HG03175 (cell line): Measurements from ENCODE around the gene RGS7.
"Not testable (repeated sequence)": the region's sequence is repeated elsewhere in the genome, so short reads cannot be mapped to it uniquely, and the experiment has no call there.

ENCODE experiments used
- ATAC-seq: cut with Tn5 transposase; IDR thresholded peaks from one replicate; pipeline ENCODE4 v1.9.1; 2021; ENCODE audit warnings: mild to moderate bottlenecking, moderate library complexity; ENCODE audit not compliant: unreplicated experiment

Gene RGS7

GRCh38 chr1:240998441-240999015 is 358.5 kb downstream of the RGS7 start:
- ATAC-seq, result no peak

DNA sequence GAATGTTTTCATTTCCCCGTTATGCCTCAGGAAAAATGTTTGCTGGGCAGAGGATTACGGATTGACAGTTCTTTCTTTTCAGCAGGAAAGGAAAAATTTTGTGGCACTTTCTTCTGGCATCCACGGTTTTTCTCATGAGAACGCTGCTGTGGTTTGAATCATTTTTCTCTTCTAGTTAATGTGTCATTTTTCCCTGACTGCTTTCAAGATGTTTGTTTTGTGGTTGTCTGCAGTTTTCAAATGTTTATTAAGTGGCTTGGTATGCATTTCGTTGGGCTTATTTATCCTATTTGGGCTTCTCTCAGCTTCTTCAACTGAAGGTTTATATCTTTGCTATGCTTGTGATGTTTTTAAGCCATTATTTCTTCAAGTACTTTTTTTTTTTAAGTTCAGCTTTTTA is 359.0 kb downstream of the RGS7 start:
- no peak for ATAC-seq

DNA sequence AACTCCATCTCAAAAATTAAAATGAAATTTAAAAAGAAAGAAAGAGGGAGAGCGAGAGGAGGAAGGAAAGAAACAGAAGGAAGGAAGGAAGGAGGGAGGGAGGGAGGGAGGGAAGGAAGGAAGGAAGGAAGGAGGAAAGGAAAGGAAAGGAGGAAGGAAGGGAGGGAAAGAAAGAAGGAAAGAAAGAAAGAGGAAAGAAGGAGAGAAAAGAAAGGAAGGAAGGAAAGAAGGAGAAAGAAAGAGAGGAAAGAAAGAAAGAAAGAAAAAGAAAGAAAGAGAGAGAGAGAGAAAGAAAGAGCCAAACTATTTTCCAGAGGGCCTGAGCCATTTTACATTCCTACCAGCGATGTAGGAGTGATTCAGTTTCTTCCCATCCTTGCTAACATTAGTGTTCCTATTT is 364.0 kb downstream of the RGS7 start:
- ATAC-seq, result no peak

- no peak for ATAC-seq
These were observed 365.8 kb downstream of the RGS7 start for GRCh38 chr1:240991230-240991629.

GRCh38 chr1:240987928-240988327 is 369.1 kb downstream of the RGS7 start:
- ATAC-seq, result no peak

GRCh38 chr1:240985081-240985480 is 371.9 kb downstream of the RGS7 start:
- no peak for ATAC-seq

DNA sequence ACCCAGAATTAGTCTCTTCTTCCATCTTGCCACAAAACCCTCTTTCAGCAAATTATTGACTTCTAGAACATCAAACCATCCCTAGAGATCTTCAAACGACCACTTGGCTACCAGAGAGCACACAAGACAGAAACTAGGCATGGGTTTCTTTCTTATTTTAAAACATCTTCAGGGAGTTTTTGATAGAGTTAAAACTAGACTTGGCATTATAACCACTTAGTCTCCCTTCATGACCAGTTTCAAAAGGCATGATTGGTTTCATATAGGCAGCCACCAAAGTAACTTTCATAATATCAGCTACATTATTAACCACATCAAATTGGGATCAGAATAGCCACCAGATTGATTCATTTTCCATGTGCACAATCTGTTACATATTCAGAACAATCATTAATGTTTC is 376.7 kb downstream of the RGS7 start:
- ATAC-seq, result no peak

GRCh38 chr1:240976685-240977084 is 380.3 kb downstream of the RGS7 start:
- ATAC-seq, result no peak

- ATAC-seq, result no peak
These were observed 383.1 kb downstream of the RGS7 start for GRCh38 chr1:240973875-240974274.

GRCh38 chr1:240972059-240972458 is 384.9 kb downstream of the RGS7 start:
- ATAC-seq, result not testable (repeated sequence)

DNA sequence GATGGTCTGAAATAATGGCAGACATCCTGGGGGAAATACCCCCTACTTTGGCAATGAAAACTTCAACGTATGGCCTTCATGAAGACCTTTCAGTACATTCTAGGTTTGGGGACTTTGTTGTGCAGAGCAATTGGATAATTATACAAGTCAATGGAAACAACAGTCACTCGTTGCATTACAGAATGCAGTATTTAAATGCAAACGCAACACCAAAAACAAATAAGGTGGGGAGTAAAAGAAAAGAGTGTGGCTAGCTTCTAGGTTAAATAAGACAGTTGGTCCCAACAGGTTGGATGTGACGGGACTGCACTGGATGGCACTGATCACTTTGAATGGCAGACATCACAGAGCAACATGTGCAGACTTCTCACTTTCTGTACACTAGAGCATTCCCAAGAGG is 386.8 kb downstream of the RGS7 start:
- no peak for ATAC-seq

- ATAC-seq, result no peak
These were observed 388.1 kb downstream of the RGS7 start for GRCh38 chr1:240968864-240969263.

- ATAC-seq, result no peak
These were observed 389.8 kb downstream of the RGS7 start for GRCh38 chr1:240967070-240967724.

DNA sequence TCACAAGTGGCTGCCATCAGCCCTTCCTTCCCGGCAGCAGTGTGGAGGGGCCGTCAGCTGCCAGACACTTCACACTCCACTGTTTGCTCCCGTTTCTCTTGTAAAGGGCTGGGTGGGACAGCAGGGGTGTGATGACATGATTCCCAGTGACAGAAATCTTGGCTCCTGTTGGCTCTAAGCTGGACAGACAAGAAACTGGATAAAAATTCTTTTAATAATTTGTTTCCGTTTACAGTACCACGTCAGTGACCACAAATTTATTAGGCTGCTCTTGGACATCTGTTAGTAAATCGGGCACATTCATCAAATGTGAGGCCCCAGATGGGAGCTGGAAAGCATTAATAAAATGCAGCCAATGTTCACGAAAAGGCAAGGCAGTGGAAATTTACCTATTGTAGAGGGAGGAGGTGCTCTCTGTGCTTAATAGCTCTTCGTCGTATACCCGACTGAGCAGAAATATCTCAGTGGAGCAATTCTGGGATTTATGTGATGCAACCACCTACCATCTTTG is 391.4 kb downstream of the RGS7 start:
- no peak for ATAC-seq

DNA sequence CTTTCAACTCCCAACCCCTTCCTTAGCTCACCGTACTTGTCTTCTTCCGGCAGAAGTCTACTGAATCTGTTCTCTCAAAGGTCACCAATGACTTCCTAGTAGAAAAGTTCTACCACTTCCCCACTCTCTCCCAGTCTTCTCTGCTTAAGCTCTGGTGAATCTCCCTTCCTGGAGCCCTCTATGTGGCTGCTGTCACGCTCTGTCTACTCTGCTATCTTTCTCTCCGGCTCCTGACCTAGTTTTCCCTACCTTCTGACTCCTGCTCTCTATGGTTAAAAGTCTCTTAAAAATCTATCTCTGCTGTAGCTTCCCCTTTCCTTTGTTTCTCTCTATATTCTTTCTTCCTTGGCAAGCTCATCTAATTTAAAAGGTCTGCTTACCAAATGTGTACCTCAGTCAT is 394.9 kb downstream of the RGS7 start:
- no peak for ATAC-seq

GRCh38 chr1:240956424-240956823 is 400.6 kb downstream of the RGS7 start:
- ATAC-seq, result no peak

DNA sequence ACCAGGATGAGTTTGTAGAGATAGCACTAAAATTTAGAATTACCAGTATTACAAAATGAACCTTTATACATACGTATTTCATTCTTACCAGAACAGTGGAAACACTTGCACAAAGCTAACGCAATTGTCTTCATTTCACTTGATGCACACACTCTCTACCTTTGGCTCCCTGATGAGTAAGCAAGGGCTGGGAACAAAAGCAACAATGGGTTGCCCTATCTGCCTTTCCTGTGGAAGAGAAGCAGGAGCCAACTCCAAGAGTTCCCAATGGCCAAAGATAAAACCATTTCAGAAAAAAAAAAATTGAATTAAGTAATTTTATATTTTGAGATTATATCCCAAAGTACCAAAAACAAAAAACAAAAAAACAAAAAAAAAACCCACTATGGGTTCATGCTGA is 401.0 kb downstream of the RGS7 start:
- no peak for ATAC-seq

DNA sequence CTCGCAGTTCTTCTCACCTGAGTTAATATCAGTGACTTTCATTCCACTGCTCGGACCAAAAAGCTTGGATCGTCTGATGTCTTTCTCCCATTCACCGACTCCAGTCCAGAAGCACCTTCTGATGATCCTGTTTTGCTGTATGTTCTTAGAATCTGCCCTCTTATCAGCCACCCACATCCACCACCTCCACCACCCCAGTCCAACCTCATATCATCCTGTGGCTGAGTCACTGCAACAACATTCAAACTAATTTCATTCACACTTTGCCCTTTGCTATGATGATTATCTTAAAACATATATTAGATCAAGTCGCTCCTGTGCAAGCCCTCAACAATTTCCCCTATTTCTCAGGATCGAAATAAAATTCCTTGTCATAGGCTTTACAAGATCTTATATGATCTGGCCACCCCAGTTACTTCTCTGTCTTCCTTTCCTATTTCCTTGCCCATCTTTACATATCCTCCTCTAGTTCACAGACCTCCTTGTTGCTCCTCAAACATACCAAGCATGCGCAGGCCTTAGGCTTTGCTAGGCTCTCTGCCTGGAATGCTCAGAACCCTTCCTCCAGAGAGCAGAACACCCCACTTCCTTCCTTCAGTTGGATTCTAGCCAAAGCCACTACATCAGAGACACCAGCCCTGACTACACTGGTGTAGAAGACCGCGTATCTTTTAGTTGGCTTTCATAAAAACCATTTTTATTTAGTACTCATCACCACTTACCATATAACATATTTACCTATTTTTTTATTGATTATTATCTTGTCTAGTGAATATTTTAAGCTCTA is 409.4 kb downstream of the RGS7 start:
- no peak for ATAC-seq

DNA sequence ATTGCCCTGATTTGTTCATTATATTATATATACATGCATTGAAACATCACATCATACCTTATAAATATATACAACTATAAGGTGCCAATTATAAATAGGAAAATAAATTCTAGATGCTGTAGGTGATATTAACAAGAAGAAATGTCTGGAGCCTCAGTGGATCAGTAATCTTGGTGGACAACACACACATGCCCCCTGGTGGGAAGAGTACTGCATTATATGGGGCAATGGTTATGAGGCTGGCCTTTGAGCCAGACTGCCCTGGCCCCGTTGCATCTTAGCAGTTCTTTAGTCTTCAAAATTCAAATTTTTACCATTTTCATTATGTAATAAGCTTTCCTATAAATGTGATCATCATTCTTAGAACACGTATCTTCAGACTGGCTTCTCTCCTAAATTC is 410.1 kb downstream of the RGS7 start:
- ATAC-seq, result peak; percentile 68

DNA sequence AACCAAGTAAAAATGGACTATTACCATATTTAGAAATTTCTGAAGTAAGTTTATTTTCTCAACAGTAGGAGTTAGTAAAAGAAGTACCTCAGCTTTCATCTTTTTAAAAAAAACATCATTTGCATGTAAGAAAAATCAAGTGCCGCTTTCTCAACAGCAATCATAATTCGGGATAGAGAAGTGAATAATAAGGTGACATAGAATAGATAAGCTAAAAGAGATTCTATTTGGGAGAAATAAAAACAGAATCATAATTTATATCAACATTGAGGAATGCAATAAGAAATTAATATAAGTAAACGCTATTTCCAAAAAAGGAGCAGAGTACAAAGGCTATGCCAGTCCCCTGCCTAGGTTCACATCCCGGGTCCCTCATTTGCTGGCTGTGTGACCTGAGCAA is 414.1 kb downstream of the RGS7 start:
- ATAC-seq, result no peak

DNA sequence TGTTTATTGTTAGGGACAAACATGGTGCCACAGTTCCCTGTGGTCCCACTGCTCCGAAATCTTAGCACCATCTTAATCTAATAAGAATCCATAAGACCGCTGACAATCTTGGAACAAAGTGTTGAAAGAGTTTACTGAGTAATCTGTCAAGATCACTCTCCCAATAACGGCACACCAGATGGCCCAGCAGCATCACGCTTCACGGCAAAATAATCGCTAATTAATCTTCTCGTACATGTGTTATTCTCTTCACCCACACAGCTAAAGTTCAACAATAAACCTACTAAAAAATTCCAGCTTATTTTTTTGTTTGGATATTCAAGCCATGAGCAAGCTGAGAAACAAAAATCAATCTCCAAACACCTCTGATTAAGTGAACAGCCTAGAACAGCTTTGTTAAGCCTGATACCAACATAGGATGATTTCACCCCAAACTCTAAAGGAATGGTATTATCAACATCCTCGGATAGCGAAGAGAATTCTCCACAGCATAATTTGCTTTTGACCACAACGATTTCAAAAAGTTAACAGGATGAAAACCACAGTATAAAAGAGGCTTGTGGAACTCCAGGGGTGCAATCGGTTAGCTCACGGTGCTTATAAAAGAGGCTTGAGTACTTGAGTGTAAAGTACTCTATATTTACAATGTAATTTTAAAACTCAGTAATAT is 415.2 kb downstream of the RGS7 start:
- no peak for ATAC-seq
